Islet precursor cell (in vitro differentiated cells): ENCODE data around the gene SCAP.

Experiments
- DNase-seq: peaks from one replicate; pipeline ENCODE4 v3.0.0-alpha.2; 2018

The SCAP gene

GRCh38 chr3:47430606-47431005 lies 45.1 kb downstream of the SCAP start:
- peak; percentile 18 for DNase-seq

- DNase-seq, result peak; percentile 16
Measured at GRCh38 chr3:47429476-47430270, 46.1 kb downstream of the SCAP start.

GRCh38 chr3:47428662-47429061 lies 47.1 kb downstream of the SCAP start:
- DNase-seq, result peak; percentile 0

GRCh38 chr3:47427866-47428265 lies 47.9 kb downstream of the SCAP start:
- DNase-seq, result no peak

GRCh38 chr3:47425959-47426358 lies 49.8 kb downstream of the SCAP start:
- DNase-seq, result peak; percentile 43

GRCh38 chr3:47425383-47425778 lies 50.4 kb downstream of the SCAP start:
- peak; percentile 38 for DNase-seq

- no peak for DNase-seq
Measured at GRCh38 chr3:47424434-47425382, 51.0 kb downstream of the SCAP start.

GRCh38 chr3:47423548-47424145 lies 52.1 kb downstream of the SCAP start:
- no peak for DNase-seq

- DNase-seq, result no peak
Measured at GRCh38 chr3:47422743-47423142, 53.0 kb downstream of the SCAP start.

- no peak for DNase-seq
Measured at GRCh38 chr3:47421741-47422649, 53.7 kb downstream of the SCAP start.

GRCh38 chr3:47420511-47421484 lies 54.9 kb downstream of the SCAP start:
- peak; percentile 95 for DNase-seq

GRCh38 chr3:47420044-47420430 lies 55.7 kb downstream of the SCAP start:
- DNase-seq, result no peak

GRCh38 chr3:47419083-47420043 lies 56.4 kb downstream of the SCAP start:
- no peak for DNase-seq

GRCh38 chr3:47418167-47419082 lies 57.3 kb downstream of the SCAP start:
- peak; percentile 59 for DNase-seq

- DNase-seq, result peak; percentile 59
Measured at GRCh38 chr3:47416041-47416440, 59.7 kb downstream of the SCAP start.

- no peak for DNase-seq
Measured at GRCh38 chr3:47414666-47415587, 60.8 kb downstream of the SCAP start.

GRCh38 chr3:47414161-47414564 lies 61.6 kb downstream of the SCAP start:
- no peak for DNase-seq

GRCh38 chr3:47413751-47414150 lies 62.0 kb downstream of the SCAP start:
- no peak for DNase-seq
